Measurements from ENCODE around the gene TUBD1. TPM values are rescaled to one million over a fixed set of nuclear protein-coding genes. Genes with fewer than 3 reads are reported as not detected.

The TUBD1 gene
- total and polyA plus RNA-seq, 2 of the 13 experiments (the other 11 are each of a cell fraction or from before 2014, with no cell fraction given) = 18.2 to 25.9 TPM

DNA sequence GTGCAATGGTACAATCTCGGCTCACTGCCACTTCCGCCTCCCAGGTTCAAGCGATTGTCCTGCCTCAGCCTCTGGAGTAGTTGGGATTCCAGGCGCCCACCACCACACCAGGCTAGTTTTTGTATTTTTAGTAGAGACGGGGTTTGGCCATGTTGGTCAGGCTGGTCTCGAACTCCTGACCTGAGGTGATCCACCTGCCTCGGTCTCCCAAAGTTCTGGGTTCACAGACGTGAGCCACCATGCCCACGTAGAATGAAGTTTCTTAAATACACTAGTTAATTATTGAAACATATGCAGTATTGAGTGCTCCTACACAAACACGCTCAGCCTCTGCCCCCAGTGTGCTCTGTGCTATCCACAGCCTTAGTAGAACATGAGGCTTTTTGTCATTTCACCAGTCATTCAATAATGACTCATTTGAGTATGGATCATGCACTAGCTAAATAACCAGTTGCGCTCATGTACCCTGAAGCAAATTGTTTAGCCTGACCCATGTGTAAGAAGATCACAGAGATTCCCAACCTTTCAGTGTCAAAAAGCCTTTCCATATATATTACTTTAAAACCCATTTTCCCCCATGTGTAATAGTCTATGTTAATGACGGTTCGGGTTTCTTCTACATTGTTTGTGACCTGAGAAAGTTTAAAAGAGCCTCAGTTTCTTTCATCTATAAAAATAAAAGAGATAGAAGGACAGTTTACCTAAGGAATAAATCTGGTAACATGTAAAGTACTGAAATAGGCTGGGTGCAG is 49.7 kb downstream of the TUBD1 start (continued):
- TF ChIP-seq ZNF276 (CRISPR knock-in tag; IDR thresholded peaks at IDR 0.05; ENCODE audit: low read depth) = 0 out of 2 replicates have a peak, but pooled peaks have one; percentile 80
- TF ChIP-seq ZNF615 (CRISPR knock-in tag; IDR thresholded peaks at IDR 0.05; ENCODE audit: borderline replicate concordance) = no peak
- TF ChIP-seq USF2 (IDR thresholded peaks at IDR 0.05; ENCODE audit: low read depth, low read length) = no peak
- TF ChIP-seq USF2 (CRISPR knock-in tag; IDR thresholded peaks at IDR 0.05; ENCODE audit: borderline replicate concordance) = no peak
- peak; percentile 19; the same call in 1 of the 2 replicates for TF ChIP-seq MXD4 (CRISPR knock-in tag; IDR thresholded peaks at IDR 0.05)
- peak; percentile 74; the same call in 1 of the 2 replicates for TF ChIP-seq ZNF431 (CRISPR knock-in tag; IDR thresholded peaks at IDR 0.05; ENCODE audit: borderline replicate concordance, low read depth)
- TF ChIP-seq BORCS8-MEF2B (CRISPR knock-in tag; IDR thresholded peaks at IDR 0.05) = peak; percentile 36; the same call in 1 of the 2 replicates
- peak; percentile 55; the same call in 1 of the 2 replicates for TF ChIP-seq SPEN (CRISPR knock-in tag; IDR thresholded peaks at IDR 0.05; ENCODE audit: low read depth)
- 0 out of 2 replicates have a peak, but pooled peaks have one; percentile 52 for TF ChIP-seq ZBTB49 (CRISPR knock-in tag; IDR thresholded peaks at IDR 0.05; ENCODE audit: borderline replicate concordance)
- no peak for TF ChIP-seq ZZZ3 (CRISPR knock-in tag; IDR thresholded peaks at IDR 0.05; ENCODE audit: borderline replicate concordance)
- peak; percentile 84 for TF ChIP-seq ZNF607 (CRISPR knock-in tag; IDR thresholded peaks at IDR 0.05; ENCODE audit: borderline replicate concordance)
- TF ChIP-seq ZNF839 (CRISPR knock-in tag; IDR thresholded peaks at IDR 0.05; ENCODE audit: borderline replicate concordance) = no peak
- TF ChIP-seq BCL6 (CRISPR knock-in tag; IDR thresholded peaks at IDR 0.05) = peak; percentile 41; the same call in 1 of the 2 replicates
- TF ChIP-seq NFIB (CRISPR knock-in tag; IDR thresholded peaks at IDR 0.05; ENCODE audit: borderline replicate concordance) = no peak
- TF ChIP-seq ZBTB21 (CRISPR knock-in tag; IDR thresholded peaks at IDR 0.05) = no peak
- no peak for TF ChIP-seq ZNF556 (CRISPR knock-in tag; IDR thresholded peaks at IDR 0.05; ENCODE audit: borderline replicate concordance)
- peak; percentile 64; the same call in 1 of the 2 replicates for TF ChIP-seq ZNF552 (CRISPR knock-in tag; IDR thresholded peaks at IDR 0.05; ENCODE audit: borderline replicate concordance)
- TF ChIP-seq HMGXB4 (CRISPR knock-in tag; IDR thresholded peaks at IDR 0.05; ENCODE audit: borderline replicate concordance in 1 of 2, low read depth in 1 of 2) = peak in 1 of 2 experiments; percentile 87; a peak in 1 of 4 replicates
- TF ChIP-seq SP5 (CRISPR knock-in tag; IDR thresholded peaks at IDR 0.05; ENCODE audit: borderline replicate concordance, low read depth) = peak; percentile 55; the same call in 1 of the 2 replicates
- no peak for TF ChIP-seq ONECUT2 (CRISPR knock-in tag; IDR thresholded peaks at IDR 0.05)
